ENCODE data around the gene PDPK1. TPM values are rescaled to one million over a fixed set of nuclear protein-coding genes. Genes with fewer than 3 reads are reported as not detected.
A peak's percentile ranks its signal among the peaks of the same experiment; 100 is the strongest.
"Not testable (repeated sequence)": the region's sequence is repeated elsewhere in the genome, so short reads cannot be mapped to it uniquely, and the experiment has no call there.

PDPK1 gene
- polyA plus RNA-seq, 1 donor: 30.2 TPM

GRCh38 chr16:2523801-2524231, 14.0 kb upstream of the PDPK1 start:
- no peak for DNase-seq (ENCODE audit: low read depth)

- DNase-seq (ENCODE audit: low read depth): no peak
These were observed 13.4 kb upstream of the PDPK1 start for GRCh38 chr16:2524339-2524938.

- no peak for DNase-seq (ENCODE audit: low read depth)
These were observed 11.7 kb upstream of the PDPK1 start for GRCh38 chr16:2526135-2526534.

GRCh38 chr16:2527071-2527783, 10.6 kb upstream of the PDPK1 start:
- DNase-seq (ENCODE audit: low read depth): no peak

- DNase-seq (ENCODE audit: low read depth): no peak
These were observed 10.1 kb upstream of the PDPK1 start for GRCh38 chr16:2527784-2528100.

- DNase-seq (ENCODE audit: low read depth): no peak
These were observed 9.4 kb upstream of the PDPK1 start for GRCh38 chr16:2528161-2529060.

- DNase-seq (ENCODE audit: low read depth): no peak
These were observed 8.5 kb upstream of the PDPK1 start for GRCh38 chr16:2529061-2529931.

GRCh38 chr16:2529961-2530628, 7.7 kb upstream of the PDPK1 start:
- DNase-seq (ENCODE audit: low read depth): no peak

GRCh38 chr16:2530629-2531318, 7.0 kb upstream of the PDPK1 start:
- DNase-seq (ENCODE audit: low read depth): no peak

- DNase-seq (ENCODE audit: low read depth): no peak
These were observed 6.5 kb upstream of the PDPK1 start, which contains the start of gene CEMP1 for GRCh38 chr16:2531371-2531695. Gene CEMP1 (minus strand): TSS chr16:2531408. CDS start chr16:2531073, 335 bp downstream.

GRCh38 chr16:2531696-2532493, 5.9 kb upstream of the PDPK1 start:
- peak; percentile 86 for DNase-seq (ENCODE audit: low read depth)

- DNase-seq (ENCODE audit: low read depth): no peak
These were observed 5.2 kb upstream of the PDPK1 start for GRCh38 chr16:2532494-2533141.

GRCh38 chr16:2533142-2533755, 4.6 kb upstream of the PDPK1 start:
- not testable (repeated sequence) for DNase-seq (ENCODE audit: low read depth)

- no peak for DNase-seq (ENCODE audit: low read depth)
These were observed 3.9 kb upstream of the PDPK1 start for GRCh38 chr16:2533912-2534311.

- DNase-seq (ENCODE audit: low read depth): not testable (repeated sequence)
These were observed 3.5 kb upstream of the PDPK1 start for GRCh38 chr16:2534335-2534734.

- no peak for DNase-seq (ENCODE audit: low read depth)
These were observed 2.2 kb upstream of the PDPK1 start for GRCh38 chr16:2535625-2536013.

- not testable (repeated sequence) for DNase-seq (ENCODE audit: low read depth)
These were observed 1.5 kb downstream of the PDPK1 start for GRCh38 chr16:2539192-2539844.

- DNase-seq (ENCODE audit: low read depth): not testable (repeated sequence)
These were observed 2.1 kb downstream of the PDPK1 start for GRCh38 chr16:2539845-2540458.
